Lung (tissue), 12 donors: ENCODE measurements around the gene PTER. TPM values are rescaled to one million over a fixed set of nuclear protein-coding genes. Genes with fewer than 3 reads are reported as not detected.

Experiments
- ATAC-seq: fragments of 200-7000 bp; cut with Tn5 transposase; one replicate; pipeline ENCODE4 v1.9.1; 2020; ENCODE audit warnings: moderate number of reproducible peaks; ENCODE audit not compliant: insufficient read depth, low FRiP score
- DNase-seq, 3 donors: peaks; one replicate each; pipeline ENCODE4 v3.0.0-alpha.2; 2013 to 2017
- H3K27ac ChIP-seq, 2 donors: one replicate each; pipeline ENCODE4 v1.5.1; 2013; ENCODE audit warnings: mild to moderate bottlenecking in 2 of 2, moderate library complexity in 2 of 2, control low read depth in 1 of 2, inconsistent platforms in 1 of 2, low read depth in 1 of 2, low read length in 1 of 2
- H3K27me3 ChIP-seq, 3 donors: one replicate each; pipeline ENCODE4 v1.5.1; 2013; ENCODE audit warnings: low read length in 2 of 3; ENCODE audit not compliant: control insufficient read depth in 3 of 3, insufficient read depth in 3 of 3
- H3K36me3 ChIP-seq, 4 donors: one replicate each; pipeline ENCODE4 v1.5.1; 2013; ENCODE audit warnings: low read length in 4 of 4, mild to moderate bottlenecking in 1 of 4, moderate library complexity in 1 of 4; ENCODE audit not compliant: control insufficient read depth in 4 of 4, insufficient read depth in 4 of 4
- H3K4me1 ChIP-seq, 5 donors: one replicate each; pipeline ENCODE4 v1.5.1; 2013; ENCODE audit warnings: low read length in 5 of 5, mild to moderate bottlenecking in 2 of 5, moderate library complexity in 1 of 5; ENCODE audit not compliant: control insufficient read depth in 5 of 5, insufficient read depth in 5 of 5
- H3K4me3 ChIP-seq: one replicate; pipeline ENCODE4 v1.5.1; 2013; ENCODE audit warnings: mild to moderate bottlenecking, control low read depth, moderate library complexity
- H3K9ac ChIP-seq, 2 donors: one replicate each; pipeline ENCODE4 v1.5.1; 2013; ENCODE audit warnings: low read length in 2 of 2, control low read depth in 1 of 2; ENCODE audit not compliant: insufficient read depth in 1 of 2
- H3K9me3 ChIP-seq, 4 donors: one replicate each; pipeline ENCODE4 v1.5.1; 2013; ENCODE audit warnings: low read length in 3 of 4, mild to moderate bottlenecking in 1 of 4, moderate library complexity in 1 of 4; ENCODE audit not compliant: control insufficient read depth in 4 of 4, insufficient read depth in 3 of 4
- WGBS, 2 donors: extraction: QIAGEN DNeasy Blood & Tissue Kit; methylation state at CpG; one replicate each; pipeline ENCODE4 v1.1.7; 2013; 5-methylcytosine and 5-hydroxymethylcytosine counted together
- polyA plus RNA-seq, 2 donors: library from polyadenylated mRNA; stranded (reverse); fragments of 200-250 nt; gene quantifications; one replicate each; pipeline ENCODE4 v1.2.1, GENCODE V29; 2013
- total RNA-seq, 2 donors: library from RNA; depleted of rRNA in 1 of 2; stranded (reverse); fragments of >200 nt in 1 of 2; gene quantifications; one replicate each; pipeline ENCODE4 v1.2.1, GENCODE V29; 2014 to 2021
- TF ChIP-seq, protein P1 (sequence below): IDR thresholded peaks from 2 replicates; pipeline ENCODE4 v1.5.1; 2012; ENCODE audit warnings: mild to moderate bottlenecking; ENCODE audit errors: control extremely low read depth, extremely low read depth
- donor health status: control.
- donor health status: control.
- donor health status: Bipolar disorder and iron deficiency.
- donor health status: healthy.
- donor health status: DM: yes; HTN: yes; CAD: no.

The PTER gene
- total and polyA plus RNA-seq, 4 donors = 4.9 to 13.3 (median 10.3) TPM

DNA sequence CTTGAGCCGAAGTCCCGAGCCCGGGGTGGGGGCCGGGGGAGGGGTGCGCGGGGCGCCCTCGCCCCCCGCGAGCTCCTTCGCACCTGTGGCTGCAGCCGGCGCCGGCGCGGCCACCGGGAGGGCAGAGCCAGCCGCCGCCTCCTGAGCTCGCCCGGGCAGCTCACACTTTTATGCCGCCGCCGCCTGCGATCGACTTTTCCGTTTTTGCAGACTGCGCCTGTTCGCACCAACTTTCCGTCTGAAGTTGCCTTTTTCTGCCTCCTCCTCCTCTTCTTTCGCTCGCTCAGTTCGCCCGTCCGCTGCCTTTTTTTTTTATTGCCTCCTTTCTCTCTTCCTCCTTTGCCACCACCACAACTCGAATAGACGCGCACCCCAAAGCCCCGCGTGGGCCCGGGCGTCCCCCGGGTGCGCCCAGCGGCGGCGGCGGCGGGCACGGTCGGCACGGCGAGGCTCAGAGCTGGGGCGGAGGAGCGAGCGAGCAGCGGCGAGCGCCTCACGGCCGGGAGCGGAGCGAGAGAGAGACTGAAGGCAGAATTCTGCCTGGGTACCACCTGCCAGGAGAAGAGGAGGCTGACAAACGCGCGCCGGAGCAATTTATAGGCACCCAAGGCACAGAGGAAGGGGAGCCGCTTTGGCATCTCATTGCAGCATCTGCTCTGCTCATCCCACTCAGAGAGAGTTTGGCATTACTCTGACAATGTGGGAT, 84.7 kb downstream of the PTER start, which contains the start of gene C1QL3:
Gene C1QL3 (minus strand): TSS at position 569 of the 706 bp plus-strand sequence. CDS start 814 bp downstream, outside the sequence.
- Histone ChIP-seq H3K9me3 (peaks cover 0 to 1% (median 0%) of the 10 kb centered on the region in 4 donors), H3K27ac (no peak within 1 kb of the TSS), H3K36me3 (peaks cover 0 to 3% (median 0%) of the 10 kb centered on the region in 4 donors), H3K4me3 (peak within 1 kb of the TSS; percentile 21), H3K4me1 (peaks cover 0 to 16% (median 7%) of the 10 kb centered on the region in 5 donors), H3K27me3 (peaks cover 13 to 67% (median 60%) of the 10 kb centered on the region in 3 donors), H3K9ac (no peak within 1 kb of the TSS)
- ATAC-seq = peak; percentile 12
- DNase-seq = peak; percentile 29 to 52 (median 37)
- 2 to 3% methylated on average over 56 to 68 of the region's 68 CpGs for WGBS, 2 donors
- TF ChIP-seq, protein P1, sequence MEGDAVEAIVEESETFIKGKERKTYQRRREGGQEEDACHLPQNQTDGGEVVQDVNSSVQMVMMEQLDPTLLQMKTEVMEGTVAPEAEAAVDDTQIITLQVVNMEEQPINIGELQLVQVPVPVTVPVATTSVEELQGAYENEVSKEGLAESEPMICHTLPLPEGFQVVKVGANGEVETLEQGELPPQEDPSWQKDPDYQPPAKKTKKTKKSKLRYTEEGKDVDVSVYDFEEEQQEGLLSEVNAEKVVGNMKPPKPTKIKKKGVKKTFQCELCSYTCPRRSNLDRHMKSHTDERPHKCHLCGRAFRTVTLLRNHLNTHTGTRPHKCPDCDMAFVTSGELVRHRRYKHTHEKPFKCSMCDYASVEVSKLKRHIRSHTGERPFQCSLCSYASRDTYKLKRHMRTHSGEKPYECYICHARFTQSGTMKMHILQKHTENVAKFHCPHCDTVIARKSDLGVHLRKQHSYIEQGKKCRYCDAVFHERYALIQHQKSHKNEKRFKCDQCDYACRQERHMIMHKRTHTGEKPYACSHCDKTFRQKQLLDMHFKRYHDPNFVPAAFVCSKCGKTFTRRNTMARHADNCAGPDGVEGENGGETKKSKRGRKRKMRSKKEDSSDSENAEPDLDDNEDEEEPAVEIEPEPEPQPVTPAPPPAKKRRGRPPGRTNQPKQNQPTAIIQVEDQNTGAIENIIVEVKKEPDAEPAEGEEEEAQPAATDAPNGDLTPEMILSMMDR = no peak

DNA sequence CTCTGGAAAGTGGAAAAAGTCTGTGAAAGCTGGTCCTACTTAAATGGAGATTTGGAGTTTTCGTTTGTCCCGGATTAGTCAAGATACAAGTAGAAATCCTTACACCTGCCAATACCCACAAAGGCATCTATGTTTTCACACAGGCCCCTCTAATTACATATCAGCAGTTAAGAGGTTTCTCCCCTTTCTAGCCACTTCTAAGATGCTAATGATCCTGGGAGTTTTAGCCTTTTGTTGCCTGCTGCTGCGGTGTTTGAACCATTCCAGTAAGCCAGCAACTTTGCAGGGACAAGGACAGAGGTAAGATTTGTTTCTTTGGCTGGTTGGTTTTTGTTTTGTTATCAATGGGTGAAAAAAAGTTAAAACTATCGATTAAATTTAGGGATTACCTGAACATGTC, 90.6 kb downstream of the PTER start:
- WGBS, 2 donors = 71 to 77% methylated on average over 4 of the region's 4 CpGs
- TF ChIP-seq, protein P1 = no peak
- Histone ChIP-seq H3K4me1 (no peaks in the 10 kb centered on the region), H3K27me3 (peaks cover 0 to 39% (median 32%) of the 10 kb centered on the region in 3 donors), H3K9ac (no peak overlapping the region), H3K9me3 (peaks cover 0 to 1% (median 0%) of the 10 kb centered on the region in 4 donors), H3K4me3 (no peak overlapping the region), H3K36me3 (no peaks in the 10 kb centered on the region), H3K27ac (no peak overlapping the region)
- DNase-seq (no peak), ATAC-seq (no peak)

DNA sequence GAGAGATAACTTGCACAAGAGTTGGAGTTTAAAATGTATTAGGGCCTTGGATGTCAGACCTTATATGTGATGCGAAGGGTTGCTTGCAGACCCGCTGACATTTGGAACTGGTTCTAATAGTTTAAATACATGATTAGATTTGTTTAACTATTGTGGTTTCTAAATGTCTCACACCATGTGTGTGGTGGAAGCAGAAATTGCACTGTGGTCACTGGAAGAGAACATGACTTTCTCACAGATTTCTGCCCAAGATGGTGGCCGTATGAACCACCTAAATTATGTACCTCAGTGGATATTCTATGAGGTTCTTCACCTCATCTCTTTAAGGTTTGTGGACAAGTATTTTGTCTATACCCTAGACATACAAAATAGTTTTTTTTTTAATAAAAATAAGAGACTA, 93.0 kb downstream of the PTER start:
- H3K9ac ChIP-seq = no peak overlapping the region
- H3K4me1 ChIP-seq = no peaks in the 10 kb centered on the region
- no peaks in the 10 kb centered on the region for H3K36me3 ChIP-seq
- H3K9me3 ChIP-seq = no peaks in the 10 kb centered on the region
- H3K27ac ChIP-seq = no peak overlapping the region
- peaks cover 0 to 16% (median 9%) of the 10 kb centered on the region in 3 donors for H3K27me3 ChIP-seq
- WGBS, 2 donors = 77 to 93% methylated on average over 3 of the region's 3 CpGs
- DNase-seq (no peak), ATAC-seq (no peak)
- no peak overlapping the region for H3K4me3 ChIP-seq
- TF ChIP-seq, protein P1 = no peak
